HG02884 (cell line): ENCODE measurements around the gene HYAL1.
A peak's percentile ranks its signal among the peaks of the same experiment; 100 is the strongest.

ENCODE experiments used
- ATAC-seq: cut with Tn5 transposase; IDR thresholded peaks from one replicate; pipeline ENCODE4 v1.9.1; 2021; ENCODE audit warnings: mild to moderate bottlenecking, moderate library complexity; ENCODE audit not compliant: unreplicated experiment

The HYAL1 gene, protein sequence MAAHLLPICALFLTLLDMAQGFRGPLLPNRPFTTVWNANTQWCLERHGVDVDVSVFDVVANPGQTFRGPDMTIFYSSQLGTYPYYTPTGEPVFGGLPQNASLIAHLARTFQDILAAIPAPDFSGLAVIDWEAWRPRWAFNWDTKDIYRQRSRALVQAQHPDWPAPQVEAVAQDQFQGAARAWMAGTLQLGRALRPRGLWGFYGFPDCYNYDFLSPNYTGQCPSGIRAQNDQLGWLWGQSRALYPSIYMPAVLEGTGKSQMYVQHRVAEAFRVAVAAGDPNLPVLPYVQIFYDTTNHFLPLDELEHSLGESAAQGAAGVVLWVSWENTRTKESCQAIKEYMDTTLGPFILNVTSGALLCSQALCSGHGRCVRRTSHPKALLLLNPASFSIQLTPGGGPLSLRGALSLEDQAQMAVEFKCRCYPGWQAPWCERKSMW

DNA sequence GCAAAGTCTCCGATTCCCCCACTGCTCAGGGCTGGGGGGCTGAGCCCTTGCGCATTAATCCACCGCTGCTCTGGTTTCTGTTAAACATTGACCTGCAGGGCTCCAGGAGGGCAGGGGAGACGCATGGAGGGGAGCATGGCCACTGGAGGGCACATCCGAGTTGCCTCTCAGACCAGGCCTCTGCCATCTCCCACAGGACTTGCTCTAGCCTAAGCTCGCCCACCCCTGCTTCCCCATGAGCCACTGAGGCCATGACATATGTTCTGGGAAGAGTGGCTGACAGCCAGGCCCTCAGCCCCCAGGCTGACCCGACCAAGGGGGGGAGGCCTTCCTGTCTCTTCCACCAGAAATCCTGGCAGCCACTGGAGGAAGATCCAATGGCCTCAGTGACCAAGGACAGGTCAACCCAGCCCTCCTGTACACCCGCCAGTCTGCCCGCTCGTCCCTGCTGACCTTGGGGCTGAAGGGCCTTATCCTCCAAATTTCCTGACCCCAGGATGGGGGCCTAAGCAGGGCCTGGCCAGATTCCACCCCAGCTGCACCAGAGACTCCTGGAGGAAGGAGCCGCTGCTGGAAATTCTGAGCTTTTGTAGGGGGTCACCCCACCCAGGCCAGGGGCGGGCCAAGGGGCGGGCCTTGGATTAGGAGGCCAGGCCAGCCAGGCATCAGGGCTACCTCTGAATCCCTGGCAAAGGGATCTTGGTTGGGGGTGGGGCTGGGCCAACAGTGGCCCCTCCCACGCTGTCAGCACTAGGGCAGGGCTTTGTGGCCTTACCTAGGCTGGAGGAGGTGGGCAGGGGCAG, at the start of gene HYAL1:
HYAL1 (minus strand) TSS at position 562 of the 803 bp plus-strand sequence. CDS start 618 bp downstream, outside the sequence.
- no peak for ATAC-seq

DNA sequence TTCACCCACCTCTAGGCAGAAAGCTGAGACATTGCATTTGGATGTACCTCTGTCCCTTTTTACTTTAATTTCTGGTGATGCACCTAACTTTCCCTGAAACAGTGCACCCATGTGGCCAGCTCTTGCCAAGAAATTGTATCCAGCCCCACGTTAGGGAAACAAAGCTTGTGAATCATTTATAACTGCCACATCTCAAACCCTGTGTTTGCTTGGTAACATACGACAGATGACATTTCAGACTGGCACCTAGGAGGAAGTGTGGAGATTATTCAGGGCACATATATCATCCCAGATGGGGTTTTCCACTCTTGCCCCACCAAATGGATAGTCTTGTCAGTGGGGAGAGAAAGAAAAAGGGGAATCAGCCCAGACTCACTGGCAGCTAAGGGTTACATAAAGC, 49.4 kb upstream of the HYAL1 start:
- ATAC-seq, result no peak

DNA sequence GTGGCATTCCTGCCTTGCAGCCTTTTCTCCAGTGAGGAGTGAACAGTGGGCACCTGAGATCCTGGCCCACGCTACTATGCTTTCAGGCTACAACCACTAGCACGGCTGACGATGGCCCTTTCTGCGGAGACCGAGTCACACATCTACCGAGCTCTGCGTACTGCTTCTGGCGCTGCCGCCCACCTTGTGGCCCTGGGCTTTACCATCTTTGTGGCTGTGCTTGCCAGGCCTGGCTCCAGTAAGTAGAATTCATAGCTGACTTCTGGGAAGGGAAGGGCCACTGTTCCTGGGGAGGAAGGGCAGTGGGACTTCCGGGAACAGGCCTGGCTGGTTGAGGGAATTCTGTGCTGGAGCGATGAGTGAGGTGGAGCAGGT, 47.9 kb upstream of the HYAL1 start:
- ATAC-seq, result no peak

DNA sequence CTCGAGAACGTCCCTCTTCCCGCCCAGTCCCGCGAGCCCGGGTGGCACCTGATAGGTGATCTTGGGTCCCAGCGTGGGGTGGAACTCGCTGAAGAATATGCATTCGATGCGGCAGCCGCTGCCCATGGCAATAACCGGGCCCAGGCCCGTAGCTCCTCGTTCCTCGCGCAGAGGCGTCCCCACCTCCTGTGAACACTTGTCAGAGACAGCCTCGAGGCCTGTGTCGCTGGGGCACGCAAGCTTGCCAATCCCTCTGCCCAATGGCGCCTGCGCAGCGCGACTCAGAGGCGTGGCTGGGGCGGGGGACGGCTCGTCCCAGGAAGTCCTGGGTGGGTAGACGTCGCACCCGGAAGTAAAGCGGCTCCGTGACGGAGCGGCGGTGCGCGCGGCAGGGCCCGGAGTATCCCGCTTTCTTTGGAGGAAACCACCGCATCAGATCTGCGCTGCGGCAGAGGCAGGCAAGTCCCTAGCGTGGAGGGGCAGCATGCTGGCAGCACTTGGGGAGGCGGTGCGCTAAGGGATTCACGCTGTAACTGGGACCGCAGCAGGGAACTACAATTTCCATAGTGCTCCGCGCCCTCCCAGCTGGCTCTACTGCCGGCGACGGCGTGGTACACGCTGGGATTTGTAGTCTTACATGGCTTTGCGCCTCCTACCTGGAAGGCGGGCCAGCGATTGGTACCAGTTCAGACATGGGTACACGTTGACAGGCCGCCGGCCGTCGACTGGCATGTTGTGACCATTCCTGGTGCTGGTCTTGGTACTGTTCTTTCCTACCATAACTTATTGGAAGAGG, 47.4 kb upstream of the HYAL1 start, which contains the start of the genes CYB561D2 and NPRL2:
CYB561D2 (plus strand) TSS at position 336 of the 796 bp plus-strand sequence. CDS start 572 bp downstream, outside the sequence.
NPRL2 (minus strand) TSS at position 249 of the 796 bp plus-strand sequence; CDS start at position 126, 123 bp downstream.
- peak; percentile 82 for ATAC-seq

DNA sequence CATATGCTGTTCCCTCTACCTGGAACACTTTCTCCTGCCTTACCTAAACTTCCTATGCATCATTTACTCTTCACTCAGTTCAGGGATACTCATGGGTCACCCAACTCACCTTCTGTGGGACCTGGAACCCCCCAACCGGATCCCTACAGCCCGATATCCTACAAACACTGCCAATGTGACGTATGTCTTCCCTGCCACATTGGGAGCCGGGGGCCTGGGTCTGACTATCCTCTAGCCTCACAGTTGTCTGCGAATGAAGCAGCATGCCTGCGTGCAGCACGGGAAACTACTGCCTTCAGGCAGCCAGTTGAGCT, 46.8 kb upstream of the HYAL1 start:
- ATAC-seq, result no peak

DNA sequence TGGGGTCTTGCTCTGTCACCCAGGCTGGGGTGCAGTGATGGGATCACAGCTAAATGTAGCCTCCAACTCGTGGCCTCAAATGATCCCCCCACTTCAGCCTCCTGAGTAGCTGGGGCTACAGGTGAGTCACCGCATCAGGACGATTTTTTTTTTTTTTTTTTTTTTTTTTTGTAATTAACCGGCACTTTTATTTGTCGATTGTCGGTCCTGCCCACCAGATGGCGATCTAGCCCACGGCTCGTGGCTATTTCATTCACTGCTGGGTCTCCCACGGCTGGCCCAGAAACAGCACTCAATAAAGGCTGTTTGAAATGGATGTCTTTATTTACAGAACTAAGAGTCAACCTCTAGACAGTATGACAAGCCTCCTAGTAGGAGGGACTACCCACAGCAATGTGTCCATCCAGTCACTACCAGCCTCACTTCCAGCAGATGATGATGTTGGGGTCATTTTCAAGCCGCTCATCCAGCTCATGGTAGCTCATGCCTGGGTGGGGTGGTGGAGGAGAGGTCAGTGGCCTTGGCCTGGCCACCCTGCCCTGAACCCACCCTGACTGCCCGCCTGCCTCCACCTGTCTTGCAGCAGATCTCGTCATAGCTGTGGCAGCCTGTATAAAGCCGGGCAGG, 43.9 kb upstream of the HYAL1 start:
- no peak for ATAC-seq

DNA sequence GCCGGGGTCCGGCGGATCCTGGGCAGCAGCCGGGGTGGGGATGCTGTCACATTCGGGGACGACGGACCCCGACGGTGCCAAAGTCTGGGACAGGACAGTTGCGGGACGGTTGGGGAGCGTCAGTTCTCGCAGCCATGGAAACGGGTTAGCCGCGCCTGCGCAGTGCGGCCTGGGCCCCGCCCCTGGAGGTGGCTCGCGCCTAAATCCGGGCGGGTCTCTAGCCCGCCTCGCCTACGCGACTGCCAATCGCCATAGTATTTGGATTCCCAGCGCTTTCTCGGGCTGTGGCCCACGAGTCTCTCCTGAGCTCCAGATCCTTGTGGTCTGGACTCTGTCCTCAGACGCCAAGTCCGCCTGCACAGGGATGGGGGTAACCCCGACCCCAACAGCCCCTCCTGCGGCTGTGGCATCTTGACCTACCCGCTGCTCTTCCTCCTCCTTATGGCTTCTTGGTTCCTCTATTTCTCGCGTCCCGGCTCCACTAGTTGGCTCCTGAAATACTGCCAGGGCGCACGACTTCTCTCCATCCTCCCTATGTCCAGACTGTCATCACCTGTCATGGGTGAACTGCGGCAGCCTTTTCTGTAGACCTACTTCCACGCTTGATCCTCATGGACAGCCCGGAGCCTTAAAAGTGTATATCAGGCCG, 42.3 kb upstream of the HYAL1 start, which contains the start of gene ZMYND10:
ZMYND10 (minus strand) TSS at position 147 of the 649 bp plus-strand sequence. CDS start 153 bp downstream, outside the sequence.
- no peak for ATAC-seq

DNA sequence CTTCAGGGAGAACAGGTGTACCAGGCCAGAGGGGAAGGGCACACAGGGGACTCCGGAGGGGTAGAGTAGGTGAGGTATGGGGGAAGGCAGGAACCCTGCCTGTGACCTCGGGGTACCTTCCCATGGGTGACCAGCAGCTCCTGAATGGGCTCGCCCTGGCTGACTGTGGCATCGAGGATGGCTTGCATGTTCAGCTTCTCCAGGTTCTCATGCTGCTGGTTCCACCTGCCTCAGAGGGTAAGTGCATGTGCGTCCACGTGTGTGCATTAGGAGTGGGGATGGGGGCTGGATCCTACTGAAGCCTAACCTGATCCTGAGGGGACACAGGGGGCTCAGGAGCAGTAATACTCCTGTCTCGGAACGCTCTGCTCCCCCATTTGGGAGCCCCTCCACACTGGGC, 41.6 kb upstream of the HYAL1 start:
- ATAC-seq, result no peak

DNA sequence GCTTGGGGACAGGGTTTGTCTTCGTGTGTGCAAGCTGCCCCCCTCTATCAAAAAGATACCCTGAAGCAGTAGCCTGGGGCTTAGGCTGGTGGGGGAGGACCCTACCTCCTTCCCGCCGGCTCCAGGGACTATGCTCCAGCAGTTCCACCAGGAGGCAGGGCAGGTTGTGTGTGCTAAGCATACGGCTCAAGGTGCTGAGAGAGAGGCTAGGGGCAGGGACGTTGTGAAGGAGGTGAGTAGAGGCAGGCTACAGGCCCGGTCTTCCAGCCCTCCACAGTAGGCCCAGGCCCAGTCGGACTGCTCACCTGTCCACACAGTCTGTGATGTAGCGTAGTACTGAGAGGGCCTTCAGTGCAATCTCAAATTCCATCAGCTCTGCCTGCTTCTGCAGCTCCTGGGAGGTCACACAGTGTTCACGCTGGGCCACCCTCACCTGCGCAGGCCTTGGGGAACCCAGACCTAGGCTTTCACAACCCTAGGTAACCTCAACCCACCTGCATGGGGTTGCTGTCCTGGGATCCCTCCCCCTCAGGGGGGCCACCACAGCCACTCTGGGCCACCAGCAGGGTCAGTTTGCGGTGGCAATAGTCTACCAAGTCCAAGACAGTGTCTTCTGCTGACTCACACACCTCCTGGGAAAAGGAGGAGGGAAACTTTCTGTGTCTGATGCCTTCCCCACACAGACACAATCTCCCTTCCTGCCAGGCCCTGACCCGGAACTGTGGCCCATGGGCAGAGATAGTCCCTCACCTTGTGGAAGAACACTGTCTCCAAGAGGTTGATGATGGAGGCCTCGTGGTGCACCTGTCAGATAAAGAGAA, 39.6 kb upstream of the HYAL1 start:
- ATAC-seq, result no peak

DNA sequence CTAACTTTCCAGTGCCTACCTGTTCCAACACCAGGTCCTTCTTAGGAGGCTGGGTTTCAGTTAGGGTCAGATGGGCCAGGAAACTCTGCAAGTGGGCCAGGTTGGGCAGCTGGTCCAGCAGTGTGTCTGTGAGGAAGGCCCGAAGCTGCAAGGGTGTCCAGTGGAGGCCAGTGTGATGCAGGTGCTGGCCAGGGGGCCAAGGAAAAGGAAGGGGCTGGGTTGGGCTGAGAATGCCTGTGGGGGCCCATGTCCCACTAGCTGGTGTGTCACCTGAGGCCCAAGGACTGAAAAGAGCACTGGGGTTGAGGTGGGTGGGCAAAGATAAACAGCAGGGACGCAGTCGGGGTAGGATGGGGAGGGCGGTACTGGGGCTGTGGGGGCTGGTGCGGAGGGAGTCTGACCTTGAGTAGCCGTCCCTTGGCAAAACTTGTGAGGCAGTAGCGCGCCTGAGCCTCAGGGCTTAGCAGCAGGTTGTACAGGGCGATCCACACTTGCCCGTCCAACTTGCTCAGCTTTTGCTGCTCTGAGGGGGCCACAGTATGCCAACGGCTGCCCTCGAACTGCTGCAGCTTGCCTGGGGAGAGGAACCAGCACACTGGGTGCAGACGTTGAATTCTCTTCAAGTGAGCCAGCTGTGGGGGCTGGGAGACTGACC, 38.7 kb upstream of the HYAL1 start:
- no peak for ATAC-seq

DNA sequence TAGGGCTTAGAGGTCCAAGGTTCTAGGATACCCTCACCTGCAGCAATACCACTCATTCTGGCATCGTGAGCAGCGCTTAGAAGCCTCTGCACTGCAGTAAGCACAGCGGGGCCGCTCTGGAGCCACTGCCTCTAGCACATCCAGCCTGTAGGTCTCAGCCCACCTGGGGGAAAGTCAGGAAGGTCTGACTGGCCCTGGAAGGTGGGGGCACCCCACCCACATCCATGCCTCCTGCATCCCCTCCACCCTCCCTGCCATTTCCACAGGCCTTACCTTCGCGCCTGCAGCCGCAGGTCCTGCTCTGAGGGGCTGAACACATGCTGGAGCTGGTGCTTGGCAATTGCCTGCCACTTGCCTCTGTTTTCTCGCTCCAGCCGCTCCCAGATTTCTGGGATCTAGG, 38.2 kb upstream of the HYAL1 start:
- no peak for ATAC-seq

DNA sequence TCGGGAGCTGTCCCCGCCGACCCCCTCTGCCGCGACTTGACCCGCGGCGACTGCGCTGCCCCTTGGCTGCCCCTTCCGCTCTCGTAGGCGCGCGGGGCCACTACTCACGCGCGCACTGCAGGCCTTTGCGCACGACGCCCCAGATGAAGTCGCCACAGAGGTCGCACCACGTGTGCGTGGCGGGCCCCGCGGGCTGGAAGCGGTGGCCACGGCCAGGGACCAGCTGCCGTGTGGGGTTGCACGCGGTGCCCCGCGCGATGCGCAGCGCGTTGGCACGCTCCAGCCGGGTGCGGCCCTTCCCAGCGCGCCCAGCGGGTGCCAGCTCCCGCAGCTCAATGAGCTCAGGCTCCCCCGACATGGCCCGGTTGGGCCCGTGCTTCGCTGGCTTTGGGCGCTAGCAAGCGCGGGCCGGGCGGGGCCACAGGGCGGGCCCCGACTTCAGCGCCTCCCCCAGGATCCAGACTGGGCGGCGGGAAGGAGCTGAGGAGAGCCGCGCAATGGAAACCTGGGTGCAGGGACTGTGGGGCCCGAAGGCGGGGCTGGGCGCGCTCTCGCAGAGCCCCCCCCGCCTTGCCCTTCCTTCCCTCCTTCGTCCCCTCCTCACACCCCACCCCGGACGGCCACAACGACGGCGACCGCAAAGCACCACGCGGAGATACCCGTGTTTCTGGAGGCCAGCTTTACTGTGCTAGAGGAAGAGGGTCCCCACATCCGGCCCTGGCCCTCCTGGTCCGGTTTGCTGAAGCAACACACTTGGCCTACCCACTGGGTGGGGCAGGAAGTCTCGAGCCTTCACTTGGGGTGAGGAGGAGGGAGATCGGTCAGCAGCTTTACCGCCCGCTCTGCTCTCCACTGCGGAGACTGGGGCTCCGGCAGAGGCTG, 37.3 kb upstream of the HYAL1 start, which contains the start of gene RASSF1:
RASSF1 (minus strand) TSS at position 389 of the 882 bp plus-strand sequence; CDS start at position 358, 31 bp downstream.
- no peak for ATAC-seq

DNA sequence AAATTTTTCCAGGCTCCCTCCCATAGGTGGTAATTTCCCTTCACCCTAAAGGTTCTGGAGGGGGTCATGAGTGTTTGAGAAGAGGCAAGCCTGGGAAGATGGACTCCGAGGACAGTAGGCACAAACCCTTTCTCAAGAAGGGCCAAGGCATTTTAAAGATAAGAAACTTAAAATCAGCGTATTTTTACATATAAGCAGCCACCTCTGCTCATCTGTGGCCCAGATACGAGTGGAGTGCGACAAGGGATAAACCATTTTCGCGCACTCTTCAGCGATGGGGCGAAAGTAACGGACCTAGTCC, 36.7 kb upstream of the HYAL1 start:
- no peak for ATAC-seq

DNA sequence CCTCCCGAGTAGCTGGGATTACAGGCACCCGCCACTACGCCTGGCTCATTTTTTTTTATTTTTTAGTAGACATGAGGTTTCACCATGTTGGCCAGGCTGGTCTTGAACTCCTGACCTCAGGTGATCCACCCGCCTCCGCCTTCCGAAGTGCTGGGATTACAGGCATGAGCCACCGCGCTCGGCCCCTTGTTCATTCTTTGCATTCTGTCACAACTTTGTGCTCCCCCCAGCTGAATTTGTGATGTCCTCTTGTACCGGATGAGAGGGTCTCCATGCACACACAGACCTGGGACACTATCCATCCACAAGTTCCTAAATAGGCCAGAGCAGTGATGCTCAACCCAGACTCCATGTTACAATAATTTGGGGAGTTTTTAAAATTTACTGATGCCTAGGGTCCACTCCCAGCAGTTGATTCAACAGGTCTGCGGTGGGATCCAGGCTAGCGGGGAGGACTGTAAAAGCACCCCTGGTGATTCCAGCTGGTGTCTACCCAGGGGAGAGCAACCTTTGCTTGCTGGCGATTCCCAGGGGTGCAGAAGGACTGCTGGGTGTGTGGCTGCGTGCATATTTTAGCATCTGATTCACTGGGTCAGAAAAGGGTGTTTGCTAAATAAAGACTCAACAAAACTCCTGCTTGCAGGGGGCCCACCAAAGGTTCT, 36.2 kb upstream of the HYAL1 start:
- ATAC-seq, result no peak

DNA sequence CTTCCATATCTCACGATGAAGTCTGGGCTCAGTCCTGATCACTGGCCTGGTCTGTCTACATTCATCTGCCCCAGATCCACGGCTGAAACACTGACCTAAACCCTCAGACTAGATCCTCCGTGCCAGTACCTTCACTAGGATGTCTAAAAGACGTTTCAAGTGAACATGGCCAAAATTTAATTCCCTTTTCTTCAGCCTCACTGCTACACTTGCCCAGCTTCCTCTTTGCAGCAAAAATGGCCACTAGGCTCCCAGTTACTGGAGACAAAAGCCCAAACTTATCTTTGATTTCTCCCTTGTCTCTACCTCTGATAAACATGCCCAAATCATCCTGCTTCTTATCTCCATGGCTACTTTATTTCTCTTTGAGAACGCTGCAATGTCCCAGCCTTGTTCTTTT, 35.6 kb upstream of the HYAL1 start:
- ATAC-seq, result no peak

DNA sequence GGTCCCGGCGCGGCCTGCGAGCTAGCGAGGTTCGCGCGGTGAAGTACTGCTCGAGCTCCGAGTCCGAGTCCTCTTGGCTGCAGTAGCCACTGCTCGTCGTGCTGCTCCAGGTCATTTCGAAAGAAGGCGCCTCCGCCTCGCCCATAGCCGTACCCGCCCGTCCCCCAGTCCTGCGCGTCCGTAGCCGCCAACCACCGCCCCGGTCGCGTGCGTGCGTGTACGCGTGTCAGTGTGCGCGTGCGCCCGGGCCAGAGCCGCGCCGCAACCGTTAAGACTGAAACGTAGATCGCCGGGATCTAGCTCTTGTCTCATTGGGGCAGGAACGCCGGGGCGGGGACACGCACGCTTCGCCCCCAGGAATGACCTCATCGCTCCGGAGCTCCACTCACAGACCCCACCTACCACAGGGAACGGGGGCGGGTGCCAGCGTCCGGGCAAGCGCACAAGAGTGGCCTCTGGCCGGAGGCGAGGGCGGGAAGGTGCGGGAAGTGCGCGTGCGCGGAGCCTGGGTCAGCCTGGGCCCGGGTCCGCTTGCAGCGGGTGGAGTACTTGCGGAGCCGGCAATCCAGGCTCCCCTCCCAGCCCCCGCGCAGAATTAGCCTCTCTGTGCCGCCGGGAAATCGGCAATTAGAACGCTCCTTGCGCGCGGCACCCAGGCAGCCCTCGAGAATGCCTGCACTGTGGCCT, 33.9 kb upstream of the HYAL1 start:
- ATAC-seq, result peak; percentile 65
